GM19035 (cell line): ENCODE measurements around the gene PDE12.
A peak's percentile ranks its signal among the peaks of the same experiment; 100 is the strongest.

Experiments
- ATAC-seq: cut with Tn5 transposase; IDR thresholded peaks from one replicate; pipeline ENCODE4 v1.9.1; 2021; ENCODE audit not compliant: unreplicated experiment

PDE12 gene

GRCh38 chr3:57555738-57556458, at the start of gene PDE12:
Gene PDE12, plus strand, starts transcription at chr3:57556274. Its CDS starts 106 bp downstream, at chr3:57556380.
- ATAC-seq, result peak; percentile 83

- ATAC-seq, result no peak
Measured at GRCh38 chr3:57512166-57512565, 43.9 kb upstream of the PDE12 start.

- ATAC-seq, result no peak
Measured at GRCh38 chr3:57518276-57518915, 37.7 kb upstream of the PDE12 start.

- ATAC-seq, result no peak
Measured at GRCh38 chr3:57530071-57530608, 25.9 kb upstream of the PDE12 start.

- ATAC-seq, result no peak
Measured at GRCh38 chr3:57538465-57538864, 17.6 kb upstream of the PDE12 start.

- no peak for ATAC-seq
Measured at GRCh38 chr3:57544181-57545125, 11.6 kb upstream of the PDE12 start, which contains the start of gene DNAH12. Gene DNAH12, minus strand, starts transcription at chr3:57544344. Its CDS starts 1,474 bp downstream, at chr3:57542870.

GRCh38 chr3:57545636-57546268, 10.3 kb upstream of the PDE12 start:
- ATAC-seq, result no peak

GRCh38 chr3:57546616-57547015, 9.5 kb upstream of the PDE12 start:
- no peak for ATAC-seq

- ATAC-seq, result no peak
Measured at GRCh38 chr3:57555306-57555705, 768 bp upstream of the PDE12 start.

GRCh38 chr3:57556459-57557084, 498 bp downstream of the PDE12 start:
- peak; percentile 31 for ATAC-seq

GRCh38 chr3:57557085-57557537, 1.0 kb downstream of the PDE12 start:
- ATAC-seq, result no peak

- ATAC-seq, result no peak
Measured at GRCh38 chr3:57559526-57559925, 3.5 kb downstream of the PDE12 start.

GRCh38 chr3:57569859-57570450, 13.9 kb downstream of the PDE12 start:
- no peak for ATAC-seq

GRCh38 chr3:57570878-57571277, 14.8 kb downstream of the PDE12 start:
- ATAC-seq, result no peak

GRCh38 chr3:57572096-57572495, 16.0 kb downstream of the PDE12 start:
- ATAC-seq, result no peak

GRCh38 chr3:57575966-57576626, 20.0 kb downstream of the PDE12 start:
- no peak for ATAC-seq

- ATAC-seq, result no peak
Measured at GRCh38 chr3:57577801-57578200, 21.7 kb downstream of the PDE12 start.

- no peak for ATAC-seq
Measured at GRCh38 chr3:57582474-57583168, 26.5 kb downstream of the PDE12 start.

GRCh38 chr3:57583544-57583943, 27.5 kb downstream of the PDE12 start:
- no peak for ATAC-seq
